Endodermal cell (in vitro differentiated cells): ENCODE measurements around the gene SCN9A. TPM values are rescaled to one million over a fixed set of nuclear protein-coding genes. Genes with fewer than 3 reads are reported as not detected.
"Not testable (repeated sequence)": the region's sequence is repeated elsewhere in the genome, so short reads cannot be mapped to it uniquely, and the experiment has no call there.

ENCODE experiments used
- DNase-seq: peaks from one replicate; pipeline ENCODE4 v3.0.0-alpha.2; 2017
- H3K27ac ChIP-seq: 2 replicates; pipeline ENCODE4 v1.5.1; 2013; ENCODE audit warnings: mild to moderate bottlenecking, low read depth, low read length, moderate library complexity
- H3K27me3 ChIP-seq: 2 replicates; pipeline ENCODE4 v1.6.1; 2013; ENCODE audit warnings: mild to moderate bottlenecking, low read length, moderate library complexity; ENCODE audit not compliant: insufficient read depth, control insufficient read depth, poor library complexity, severe bottlenecking
- H3K36me3 ChIP-seq: 2 replicates; pipeline ENCODE4 v1.7.0; 2013; ENCODE audit warnings: mild to moderate bottlenecking, low read length, moderate library complexity; ENCODE audit not compliant: control insufficient read depth, insufficient read depth
- H3K4me1 ChIP-seq: one replicate; pipeline ENCODE4 v1.7.0; 2013; ENCODE audit warnings: low read length; ENCODE audit not compliant: control insufficient read depth, insufficient read depth
- H3K4me3 ChIP-seq: 2 replicates; pipeline ENCODE4 v1.5.1; 2013; ENCODE audit warnings: mild to moderate bottlenecking, low read length, moderate library complexity
- H3K9ac ChIP-seq: 2 replicates; pipeline ENCODE4 v1.6.1; 2013; ENCODE audit warnings: mild to moderate bottlenecking, low read length, moderate library complexity; ENCODE audit not compliant: poor library complexity, severe bottlenecking; ENCODE audit errors: extremely low read depth
- H3K9me3 ChIP-seq: 2 replicates; pipeline ENCODE4 v1.6.1; 2013; ENCODE audit warnings: mild to moderate bottlenecking, low read length, moderate library complexity; ENCODE audit not compliant: control insufficient read depth
- H3K27ac Mint-ChIP-seq: 2 replicates; pipeline ENCODE4 v1.8.0; 2020; ENCODE audit warnings: mixed read lengths
- H3K27me3 Mint-ChIP-seq: 2 replicates; pipeline ENCODE4 v1.8.0; 2021; ENCODE audit warnings: mild to moderate bottlenecking, mixed read lengths; ENCODE audit not compliant: insufficient read depth
- H3K36me3 Mint-ChIP-seq: 2 replicates; pipeline ENCODE4 v1.8.0; 2020; ENCODE audit warnings: low read depth, mixed read lengths
- H3K4me1 Mint-ChIP-seq: 2 replicates; pipeline ENCODE4 v1.8.0; 2020; ENCODE audit warnings: mixed read lengths
- H3K4me3 Mint-ChIP-seq: 2 replicates; pipeline ENCODE4 v1.8.0; 2020; ENCODE audit warnings: mild to moderate bottlenecking, moderate library complexity, mixed read lengths
- H3K9me3 Mint-ChIP-seq: 2 replicates; pipeline ENCODE4 v1.8.0; 2020; ENCODE audit warnings: mild to moderate bottlenecking, mixed read lengths
- CTCF ChIP-seq: fragments of 200-600 bp; sonication (generic); conservative IDR thresholded peaks from 2 replicates; pipeline ENCODE4 v1.5.0; 2021; ENCODE audit warnings: antibody characterized with exemption, mild to moderate bottlenecking
- WGBS, 2 experiments: methylation state at CpG; one replicate each; pipeline versions ENCODE4 v1.1.5 to v1.1.7; 2013; ENCODE audit warnings: missing lambda C conversion rate in 2 of 2, mixed read lengths in 1 of 2; ENCODE audit not compliant: insufficient coverage in 1 of 2, insufficient read length in 1 of 2; 5-methylcytosine and 5-hydroxymethylcytosine counted together
- total RNA-seq, 2 donors: library from RNA; stranded (reverse); fragmentation: NEBNext Ultra II Directional in 1 of 2; extraction: Animal tissue kit (Norgen Biotek cat#: 25700) in 1 of 2; gene quantifications; 2 replicates in 1 of 2; 3 replicates in 1 of 2; pipeline ENCODE4 v1.2.1, GENCODE V29; 2021

Gene SCN9A
- total RNA-seq, 2 donors from 2014 or later: 0.13 to 0.35 TPM

GRCh38 chr2:166411473-166412230 is 35.9 kb upstream of the SCN9A start:
- no peaks in the 10 kb centered on the region for H3K9me3 ChIP-seq
- H3K27ac ChIP-seq: no peak overlapping the region
- DNase-seq: no peak
- no peak overlapping the region for H3K9ac ChIP-seq
- Mint-ChIP-seq H3K27ac (no peak overlapping the region), H3K9me3 (no peaks in the 10 kb centered on the region), H3K36me3 (no peaks in the 10 kb centered on the region), H3K4me1 (no peaks in the 10 kb centered on the region), H3K27me3 (no peaks in the 10 kb centered on the region), H3K4me3 (no peak overlapping the region)
- no peaks in the 10 kb centered on the region for H3K4me1 ChIP-seq
- TF ChIP-seq CTCF: no peak
- H3K27me3 ChIP-seq: no peaks in the 10 kb centered on the region
- no peak overlapping the region for H3K4me3 ChIP-seq
- H3K36me3 ChIP-seq: no peaks in the 10 kb centered on the region
- WGBS, 2 experiments: 89 to 91% methylated on average over 6 of the region's 6 CpGs

GRCh38 chr2:166410828-166411472 is 35.2 kb upstream of the SCN9A start:
- Mint-ChIP-seq H3K36me3 (no peaks in the 10 kb centered on the region), H3K4me1 (no peaks in the 10 kb centered on the region), H3K4me3 (no peak overlapping the region), H3K9me3 (no peaks in the 10 kb centered on the region), H3K27me3 (no peaks in the 10 kb centered on the region), H3K27ac (no peak overlapping the region)
- 89 to 93% methylated on average over 2 to 7 of the region's 7 CpGs for WGBS, 2 experiments
- no peak for TF ChIP-seq CTCF
- H3K27ac ChIP-seq: no peak overlapping the region
- H3K27me3 ChIP-seq: no peaks in the 10 kb centered on the region
- no peaks in the 10 kb centered on the region for H3K4me1 ChIP-seq
- no peak overlapping the region for H3K9ac ChIP-seq
- no peaks in the 10 kb centered on the region for H3K36me3 ChIP-seq
- no peak overlapping the region for H3K4me3 ChIP-seq
- no peaks in the 10 kb centered on the region for H3K9me3 ChIP-seq
- DNase-seq: no peak

GRCh38 chr2:166407746-166408145 is 32.0 kb upstream of the SCN9A start:
- not testable (repeated sequence) for H3K36me3 Mint-ChIP-seq, H3K9me3 Mint-ChIP-seq, H3K9me3 ChIP-seq, H3K27me3 ChIP-seq, H3K27me3 Mint-ChIP-seq, H3K27ac ChIP-seq, H3K4me3 Mint-ChIP-seq, H3K36me3 ChIP-seq, H3K27ac Mint-ChIP-seq, H3K9ac ChIP-seq, H3K4me1 Mint-ChIP-seq, H3K4me1 ChIP-seq, H3K4me3 ChIP-seq, DNase-seq
- WGBS, 2 experiments: 80 to 92% methylated on average over 1 to 2 of the region's 2 CpGs
